Esophagus squamous epithelium (tissue), 5 donors: ENCODE results near the gene SIRPA. TPM values are rescaled to one million over a fixed set of nuclear protein-coding genes. Genes with fewer than 3 reads are reported as not detected.

Experiments
- DNase-seq: peaks from one replicate; lab custom pipeline; 2025; lab: John Stamatoyannopoulos, UW
- H3K27ac ChIP-seq, 4 donors: fragments of 200-600 bp; sonication (generic); one replicate each; pipeline ENCODE4 v1.5.1; 2016 to 2019; ENCODE audit warnings: mild to moderate bottlenecking in 1 of 4
- H3K27me3 ChIP-seq, 4 donors: fragments of 200-600 bp; sonication (generic); 1 replicate in 3 of 4; 2 replicates in 1 of 4; pipeline versions ENCODE4 v1.5.1 to v1.6.0; 2017 to 2021; ENCODE audit warnings: antibody characterized with exemption in 1 of 4
- H3K36me3 ChIP-seq, 3 donors: fragments of 200-600 bp; sonication (generic); one replicate each; pipeline ENCODE4 v1.5.1; 2016 to 2019
- H3K4me1 ChIP-seq, 3 donors: fragments of 200-600 bp; sonication (generic); one replicate each; pipeline ENCODE4 v1.5.1; 2017 to 2019
- H3K4me3 ChIP-seq, 4 donors: fragments of 200-600 bp; sonication (generic); 1 replicate in 3 of 4; 2 replicates in 1 of 4; pipeline ENCODE4 v1.5.1; 2016 to 2019; ENCODE audit warnings: mild to moderate bottlenecking in 2 of 4, moderate library complexity in 1 of 4
- H3K9me3 ChIP-seq, 3 donors: fragments of 200-600 bp; sonication (generic); one replicate each; pipeline ENCODE4 v1.5.1; 2016 to 2019
- POLR2A ChIP-seq, 4 donors: fragments of 450-650 bp; IDR thresholded peaks; one replicate each; pipeline ENCODE4 v1.6.1; 2017; ENCODE audit warnings: antibody characterized with exemption in 4 of 4, mild to moderate bottlenecking in 4 of 4, moderate library complexity in 3 of 4
- WGBS, 2 donors: methylation state at CpG; one replicate each; pipeline ENCODE4 v1.1.5; 2018; 5-methylcytosine and 5-hydroxymethylcytosine counted together
- intact Hi-C: fragments of 100-400 bp; cut with DNase I; formaldehyde crosslinking; loops from one replicate; pipeline ENCODE4 v1.15.0; 2022
- total RNA-seq, 4 donors: library from RNA; depleted of rRNA; stranded (reverse); fragments of >200 nt; gene quantifications; one replicate each; pipeline ENCODE4 v1.1.0, GENCODE V29; 2016
- TF ChIP-seq, protein P1 (sequence below), 6 experiments: fragments of 450-650 bp in 4 of 6; fragments of 200-600 bp in 2 of 6; sonication (generic) in 2 of 6; IDR thresholded peaks; one replicate each; pipeline ENCODE4 v1.5.1; 2016 to 2019; ENCODE audit warnings: antibody characterized with exemption in 6 of 6, mild to moderate bottlenecking in 4 of 6, moderate library complexity in 4 of 6
- donor health status: DM: yes; HTN: yes; CAD: no.

The SIRPA gene
- total RNA-seq, 4 donors from 2014 or later = 9.3 to 23.4 (median 20.1) TPM

DNA sequence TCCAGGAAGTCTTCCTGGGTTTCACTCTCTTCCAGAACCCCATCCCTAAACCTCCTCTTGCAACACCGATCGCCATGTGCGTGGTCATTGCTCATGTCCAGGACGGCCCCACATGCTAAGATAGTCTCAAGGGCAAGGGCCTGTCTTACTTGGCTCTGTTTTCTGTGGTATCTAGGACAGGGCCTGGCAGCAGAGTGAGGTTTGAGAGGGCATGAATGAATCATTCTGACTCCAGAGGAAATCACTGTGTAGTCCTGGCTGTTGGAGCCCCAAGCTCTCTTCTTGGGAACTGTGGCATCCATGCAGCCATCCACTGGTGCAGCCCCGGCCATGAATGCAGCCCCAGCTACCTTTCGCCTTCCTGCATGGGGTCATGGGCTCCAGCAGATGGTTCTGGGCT lies 12.4 kb downstream of the SIRPA start:
- Histone ChIP-seq H3K4me3 (no peak overlapping the region), H3K27me3 (no peaks in the 10 kb centered on the region), H3K9me3 (no peaks in the 10 kb centered on the region), H3K36me3 (peaks cover 0 to 16% (median 0%) of the 10 kb centered on the region in 3 donors), H3K4me1 (peaks cover 0 to 14% (median 12%) of the 10 kb centered on the region in 3 donors), H3K27ac (no peak overlapping the region)
- 87 to 93% methylated on average over 4 of the region's 6 CpGs for WGBS, 2 donors
- TF ChIP-seq POLR2A (IDR thresholded peaks at IDR 0.05) = no peak
- TF ChIP-seq, protein P1, sequence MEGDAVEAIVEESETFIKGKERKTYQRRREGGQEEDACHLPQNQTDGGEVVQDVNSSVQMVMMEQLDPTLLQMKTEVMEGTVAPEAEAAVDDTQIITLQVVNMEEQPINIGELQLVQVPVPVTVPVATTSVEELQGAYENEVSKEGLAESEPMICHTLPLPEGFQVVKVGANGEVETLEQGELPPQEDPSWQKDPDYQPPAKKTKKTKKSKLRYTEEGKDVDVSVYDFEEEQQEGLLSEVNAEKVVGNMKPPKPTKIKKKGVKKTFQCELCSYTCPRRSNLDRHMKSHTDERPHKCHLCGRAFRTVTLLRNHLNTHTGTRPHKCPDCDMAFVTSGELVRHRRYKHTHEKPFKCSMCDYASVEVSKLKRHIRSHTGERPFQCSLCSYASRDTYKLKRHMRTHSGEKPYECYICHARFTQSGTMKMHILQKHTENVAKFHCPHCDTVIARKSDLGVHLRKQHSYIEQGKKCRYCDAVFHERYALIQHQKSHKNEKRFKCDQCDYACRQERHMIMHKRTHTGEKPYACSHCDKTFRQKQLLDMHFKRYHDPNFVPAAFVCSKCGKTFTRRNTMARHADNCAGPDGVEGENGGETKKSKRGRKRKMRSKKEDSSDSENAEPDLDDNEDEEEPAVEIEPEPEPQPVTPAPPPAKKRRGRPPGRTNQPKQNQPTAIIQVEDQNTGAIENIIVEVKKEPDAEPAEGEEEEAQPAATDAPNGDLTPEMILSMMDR (IDR thresholded peaks at IDR 0.05) = no peak
- intact Hi-C loops = no loop called here
- no peak for DNase-seq

DNA sequence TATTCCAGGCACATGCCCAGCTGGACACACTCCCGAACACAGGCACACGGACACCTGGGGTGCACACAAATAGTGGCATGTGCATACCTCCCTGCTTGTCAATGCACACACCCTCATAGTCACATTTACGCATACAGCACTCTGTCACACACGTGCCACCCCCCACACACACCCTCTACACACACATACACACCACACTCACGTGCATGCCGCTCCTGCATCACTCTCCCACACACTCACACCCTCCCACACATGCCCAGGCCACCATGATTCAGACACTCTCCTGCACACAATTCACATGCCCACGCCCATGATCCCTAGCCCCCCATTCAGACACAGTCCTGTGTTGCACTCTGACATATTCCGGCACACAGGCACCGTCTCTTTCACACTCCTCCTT lies 13.0 kb downstream of the SIRPA start:
- TF ChIP-seq POLR2A (IDR thresholded peaks at IDR 0.05) = no peak
- TF ChIP-seq, protein P1 (IDR thresholded peaks at IDR 0.05) = no peak
- peaks cover 0 to 16% (median 0%) of the 10 kb centered on the region in 3 donors for H3K36me3 ChIP-seq
- 73 to 78% methylated on average over 9 of the region's 9 CpGs for WGBS, 2 donors
- no peak overlapping the region for H3K27ac ChIP-seq
- intact Hi-C loops = no loop called here
- H3K4me3 ChIP-seq = no peak overlapping the region
- peaks cover 0 to 20% (median 15%) of the 10 kb centered on the region in 3 donors for H3K4me1 ChIP-seq
- no peaks in the 10 kb centered on the region for H3K27me3 ChIP-seq
- DNase-seq = no peak
- H3K9me3 ChIP-seq = no peaks in the 10 kb centered on the region

DNA sequence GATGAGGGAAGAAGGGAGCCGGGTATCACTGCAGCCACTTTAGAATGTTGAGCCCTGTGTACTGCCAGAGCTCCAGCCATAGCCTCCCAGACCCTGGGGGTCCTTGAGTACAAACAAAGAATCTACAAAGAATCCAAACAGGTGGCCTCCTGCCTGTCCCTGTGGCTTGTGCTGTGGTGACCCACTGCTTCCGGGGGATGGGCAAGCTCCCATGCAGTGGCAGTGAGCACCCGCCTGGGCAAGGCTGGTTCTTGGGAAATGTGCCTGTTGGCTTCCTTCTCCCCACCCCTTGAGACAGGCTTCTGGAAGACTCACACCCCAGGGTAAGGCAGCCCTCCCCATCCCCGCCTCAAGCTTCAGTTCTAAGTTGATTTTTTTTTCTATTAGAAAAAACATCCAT lies 13.9 kb downstream of the SIRPA start:
- TF ChIP-seq, protein P1 (IDR thresholded peaks at IDR 0.05) = no peak
- TF ChIP-seq POLR2A (IDR thresholded peaks at IDR 0.05) = no peak
- no peaks in the 10 kb centered on the region for H3K9me3 ChIP-seq
- H3K4me1 ChIP-seq = peaks cover 0 to 21% (median 15%) of the 10 kb centered on the region in 3 donors
- WGBS, 2 donors = 62 to 72% methylated on average over 2 to 3 of the region's 4 CpGs
- no peaks in the 10 kb centered on the region for H3K27me3 ChIP-seq
- H3K27ac ChIP-seq = no peak overlapping the region
- DNase-seq = no peak
- no peak overlapping the region for H3K4me3 ChIP-seq
- H3K36me3 ChIP-seq = peaks cover 0 to 16% (median 0%) of the 10 kb centered on the region in 3 donors
- intact Hi-C loops = no loop called here

DNA sequence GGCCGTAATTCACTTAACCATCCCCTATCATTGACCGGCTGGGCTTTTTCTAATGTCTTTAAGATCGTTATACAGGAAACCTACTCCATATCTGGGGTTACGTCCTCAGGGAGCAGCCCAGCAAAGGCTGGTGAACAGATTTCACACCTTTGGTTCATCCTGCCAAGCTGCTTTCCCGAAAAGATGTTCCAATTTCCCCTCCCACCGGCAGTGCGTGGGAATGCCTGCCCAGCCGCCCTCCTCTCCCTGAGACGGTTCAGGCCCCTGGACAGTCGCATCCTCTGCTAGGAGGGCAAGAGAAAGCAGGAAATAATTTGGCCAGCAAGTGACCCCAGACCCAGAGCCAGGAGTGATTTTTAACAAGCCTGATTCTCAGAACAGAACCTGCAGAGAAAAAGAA lies 16.3 kb downstream of the SIRPA start:
- DNase-seq = no peak
- H3K9me3 ChIP-seq = no peaks in the 10 kb centered on the region
- TF ChIP-seq, protein P1 (IDR thresholded peaks at IDR 0.05) = no peak
- TF ChIP-seq POLR2A (IDR thresholded peaks at IDR 0.05) = no peak
- H3K4me1 ChIP-seq = peaks cover 0 to 21% (median 15%) of the 10 kb centered on the region in 3 donors
- H3K27ac ChIP-seq = no peak overlapping the region
- WGBS, 2 donors = 39 to 65% methylated on average over 9 to 10 of the region's 10 CpGs
- peaks cover 0 to 23% (median 0%) of the 10 kb centered on the region in 3 donors for H3K36me3 ChIP-seq
- no peaks in the 10 kb centered on the region for H3K27me3 ChIP-seq
- intact Hi-C loops = no loop called here
- H3K4me3 ChIP-seq = no peak overlapping the region

DNA sequence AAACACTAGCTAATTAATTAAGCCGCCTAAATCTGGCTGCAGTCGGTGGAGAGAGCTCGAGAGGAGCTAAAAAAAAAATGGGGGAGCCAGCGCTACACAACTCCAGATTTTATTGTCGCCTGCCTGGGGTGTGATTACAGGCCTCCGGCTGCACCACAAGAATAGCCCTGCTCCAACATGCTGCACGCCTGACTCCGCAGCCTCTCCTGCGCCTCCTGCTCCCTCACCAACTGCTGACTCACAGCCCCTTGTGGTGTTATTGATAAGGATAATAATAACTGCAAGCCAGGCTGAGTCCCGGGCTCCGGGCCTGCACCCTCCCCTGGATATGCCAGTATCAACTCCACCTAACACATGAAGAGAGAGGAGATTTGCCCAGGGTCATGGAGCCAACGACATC lies 16.8 kb downstream of the SIRPA start:
- intact Hi-C loops = no loop called here
- Histone ChIP-seq H3K27ac (peak overlapping the region in 1 of 4 donors; percentile 27), H3K4me3 (no peak overlapping the region), H3K36me3 (peaks cover 0 to 28% (median 0%) of the 10 kb centered on the region in 3 donors), H3K9me3 (no peaks in the 10 kb centered on the region), H3K27me3 (no peaks in the 10 kb centered on the region), H3K4me1 (peaks cover 0 to 21% (median 15%) of the 10 kb centered on the region in 3 donors)
- WGBS, 2 donors = 29 to 53% methylated on average over 10 to 12 of the region's 12 CpGs
- DNase-seq = no peak
- TF ChIP-seq, protein P1 (IDR thresholded peaks at IDR 0.05) = peak in 2 of 6 experiments; percentile 12 to 39
- no peak for TF ChIP-seq POLR2A (IDR thresholded peaks at IDR 0.05)
